HCT116 (cell line): ENCODE data around the gene DMD. TPM values are rescaled to one million over a fixed set of nuclear protein-coding genes. Genes with fewer than 3 reads are reported as not detected.

Source experiments
- ATAC-seq: fragments of 200-7000 bp; cut with Tn5 transposase; 2 replicates; pipeline ENCODE4 v1.9.1; 2020; ENCODE audit warnings: mild to moderate bottlenecking, moderate library complexity
- BruUV-seq: library from RNA; stranded (reverse); fragments of 400-500 nt; replicated peaks from 2 replicates; lab custom pipeline; 2021; lab: Mats Ljungman, UMichigan
- CTCF ChIA-PET: fragments of 300-600 bp; sonication (Branson Sonifier 250); formaldehyde crosslinking; loops from one replicate; lab custom pipeline; 2021; ENCODE audit warnings: antibody characterized with exemption; lab: Charles Lee
- POLR2A ChIA-PET: fragments of 300-600, 350-600 bp; sonication (Branson Sonifier 250); formaldehyde crosslinking; loops from one replicate; lab custom pipeline; 2021; ENCODE audit warnings: antibody characterized with exemption; lab: Charles Lee
- RAD21 ChIA-PET, 2 experiments: fragments of 300-600 bp; sonication (Branson Sonifier 250); formaldehyde crosslinking; loops; one replicate each; lab custom pipeline; 2023; ENCODE audit warnings: low total read pairs in 2 of 2; ENCODE audit not compliant: uncharacterized antibody in 2 of 2, unreplicated experiment in 2 of 2, low non-redundant PET in 1 of 2; lab: Charles Lee
- DNase-seq: peaks from one replicate; pipeline ENCODE4 v3.0.0-alpha.2; 2010; ENCODE audit warnings: low read depth, low spot score
- H2AFZ ChIP-seq: fragments of 200-600 bp; shearing (Covaris generic), sonication (generic); 2 replicates; pipeline ENCODE4 v1.6.1; 2017; ENCODE audit warnings: low read depth, mixed run types, mixed read lengths, antibody characterized with exemption, low read length; ENCODE audit not compliant: poor library complexity, severe bottlenecking
- H3K27ac ChIP-seq: 2 replicates; pipeline ENCODE4 v1.5.1; 2012; ENCODE audit warnings: low read depth, low read length
- H3K27me3 ChIP-seq: fragments of 200-600 bp; sonication (generic); 2 replicates; pipeline ENCODE4 v1.6.1; 2016; ENCODE audit warnings: mixed run types, low read length, mixed read lengths; ENCODE audit not compliant: insufficient read depth
- H3K36me3 ChIP-seq, 2 experiments: fragments of 200-500 bp in 1 of 2; fragments of 200-600 bp in 1 of 2; sonication (Bioruptor generic) in 1 of 2; sonication (generic) in 1 of 2; 2 replicates each; pipeline versions ENCODE4 v1.5.1 to v1.6.1; 2014 to 2016; ENCODE audit warnings: low read length in 2 of 2, inconsistent platforms in 1 of 2, mixed read lengths in 1 of 2, mixed run types in 1 of 2; ENCODE audit not compliant: insufficient read depth in 2 of 2, control insufficient read depth in 1 of 2
- H3K4me1 ChIP-seq, 2 experiments: fragments of 200-600 bp in 1 of 2; sonication (generic) in 1 of 2; 2 replicates each; pipeline versions ENCODE4 v1.5.1 to v1.6.1; 2012 to 2017; ENCODE audit warnings: low read length in 2 of 2, inconsistent platforms in 1 of 2, mild to moderate bottlenecking in 1 of 2, mixed read lengths in 1 of 2, mixed run types in 1 of 2, moderate library complexity in 1 of 2; ENCODE audit not compliant: insufficient read depth in 2 of 2, control insufficient read depth in 1 of 2
- H3K4me2 ChIP-seq: fragments of 200-600 bp; sonication (generic); 2 replicates; pipeline ENCODE4 v1.6.1; 2017; ENCODE audit warnings: mixed run types, low read length, mixed read lengths
- H3K4me3 ChIP-seq, 2 experiments: fragments of 200-600 bp in 1 of 2; sonication (generic) in 1 of 2; replicated peaks in 1 of 2; 2 replicates each; pipeline ENCODE4 v1.5.1; 2011 to 2016; ENCODE audit warnings: low read length in 2 of 2, control low read depth in 1 of 2, low read depth in 1 of 2, mild to moderate bottlenecking in 1 of 2, mixed read lengths in 1 of 2, mixed run types in 1 of 2
- H3K79me2 ChIP-seq: fragments of 200-600 bp; sonication (generic); 2 replicates; pipeline ENCODE4 v1.6.1; 2017; ENCODE audit warnings: mild to moderate bottlenecking, mixed run types, low read length, moderate library complexity, mixed read lengths; ENCODE audit not compliant: insufficient read depth
- H3K9ac ChIP-seq: fragments of 200-600 bp; sonication (generic); 2 replicates; pipeline ENCODE4 v1.6.1; 2016; ENCODE audit warnings: low read length, mixed read lengths
- H3K9me2 ChIP-seq: fragments of 200-600 bp; sonication (generic), shearing (Covaris generic); 2 replicates; pipeline ENCODE4 v1.6.1; 2017; ENCODE audit warnings: mixed run types, mild to moderate bottlenecking, moderate library complexity; ENCODE audit not compliant: insufficient read depth
- H3K9me3 ChIP-seq, 2 experiments: fragments of 200-500 bp in 1 of 2; fragments of 200-600 bp in 1 of 2; sonication (Bioruptor generic) in 1 of 2; sonication (generic) in 1 of 2; 2 replicates each; pipeline ENCODE4 v1.6.1; 2014 to 2017; ENCODE audit warnings: low read length in 2 of 2, mixed read lengths in 2 of 2, inconsistent platforms in 1 of 2, low read depth in 1 of 2, mild to moderate bottlenecking in 1 of 2, mixed run types in 1 of 2, moderate library complexity in 1 of 2; ENCODE audit not compliant: control insufficient read depth in 1 of 2, insufficient read depth in 1 of 2
- H4K20me1 ChIP-seq: fragments of 200-600 bp; sonication (generic), shearing (Covaris generic); 2 replicates; pipeline ENCODE4 v1.6.1; 2017; ENCODE audit warnings: mixed run types, mild to moderate bottlenecking, moderate library complexity; ENCODE audit not compliant: insufficient read depth
- CBX3 ChIP-seq: IDR thresholded peaks from 2 replicates; pipeline ENCODE4 v1.6.1; 2012; ENCODE audit warnings: low read depth
- CEBPB ChIP-seq: IDR thresholded peaks from 2 replicates; pipeline ENCODE4 v1.6.1; 2012; ENCODE audit warnings: low read depth
- EGR1 ChIP-seq: IDR thresholded peaks from 2 replicates; pipeline ENCODE4 v1.6.1; 2012; ENCODE audit warnings: low read depth
- ELF1 ChIP-seq: IDR thresholded peaks from 2 replicates; pipeline ENCODE4 v1.6.1; 2012; ENCODE audit warnings: low read depth, borderline replicate concordance
- EZH2 ChIP-seq: fragments of 200-600 bp; sonication (generic); IDR thresholded peaks from 2 replicates; pipeline ENCODE4 v1.6.1; 2017; ENCODE audit warnings: antibody characterized with exemption, mixed run types
- EZH2phosphoT487 ChIP-seq: fragments of 200-600 bp; IDR thresholded peaks from 2 replicates; pipeline ENCODE4 v1.6.1; 2018; ENCODE audit warnings: antibody characterized with exemption, borderline replicate concordance
- FOSL1 ChIP-seq: IDR thresholded peaks from 2 replicates; pipeline ENCODE4 v1.6.1; 2012; ENCODE audit warnings: low read depth
- JUND ChIP-seq: IDR thresholded peaks from 2 replicates; pipeline ENCODE4 v1.6.1; 2012
- POLR2A ChIP-seq: IDR thresholded peaks from 2 replicates; pipeline ENCODE4 v1.7.0; 2011; ENCODE audit warnings: borderline replicate concordance; ENCODE audit not compliant: insufficient read depth, insufficient read length; ENCODE audit errors: extremely low read depth
- POLR2AphosphoS5 ChIP-seq: IDR thresholded peaks from 2 replicates; pipeline ENCODE4 v1.6.1; 2011; ENCODE audit warnings: mild to moderate bottlenecking, low read depth, low read length, moderate library complexity
- RAD21 ChIP-seq: IDR thresholded peaks from 2 replicates; pipeline ENCODE4 v1.6.1; 2012; ENCODE audit warnings: low read depth, mild to moderate bottlenecking
- SP1 ChIP-seq: IDR thresholded peaks from 2 replicates; pipeline ENCODE4 v1.6.1; 2012; ENCODE audit warnings: low read depth
- SRF ChIP-seq: IDR thresholded peaks from 2 replicates; pipeline ENCODE4 v1.6.1; 2012; ENCODE audit warnings: low read depth
- TCF7L2 ChIP-seq: IDR thresholded peaks from 2 replicates; pipeline ENCODE4 v1.7.0; 2011; ENCODE audit warnings: borderline replicate concordance, inconsistent platforms; ENCODE audit not compliant: insufficient read depth, insufficient read length; ENCODE audit errors: extremely low read depth
- YY1 ChIP-seq: IDR thresholded peaks from 2 replicates; pipeline ENCODE4 v1.6.1; 2011; ENCODE audit warnings: low read length, low read depth, moderate library complexity, mild to moderate bottlenecking; ENCODE audit not compliant: insufficient replicate concordance; ENCODE audit errors: extremely low read depth
- ZFX ChIP-seq: fragments of 450-650 bp; IDR thresholded peaks from 2 replicates; pipeline ENCODE4 v1.6.1; 2017
- ZNF274 ChIP-seq: fragments of 200-500 bp; sonication (Bioruptor generic); IDR thresholded peaks from 2 replicates; pipeline ENCODE4 v1.6.1; 2014; ENCODE audit warnings: mild to moderate bottlenecking, low read depth, low read length, inconsistent platforms
- intact Hi-C: fragments of 100-400 bp; cut with micrococcal nuclease; formaldehyde crosslinking; loops from 2 replicates; pipeline ENCODE4 v1.10.0; 2022
- total RNA-seq: library from RNA; stranded (reverse); gene quantifications from one replicate; pipeline ENCODE4 v1.2.1, GENCODE V29; 2021; ENCODE audit not compliant: unreplicated experiment
- TF ChIP-seq, protein P1 (sequence below), 3 experiments: fragments of 200-600 bp in 1 of 3; sonication (generic) in 1 of 3; IDR thresholded peaks in 2 of 3; conservative IDR thresholded peaks in 1 of 3; 2 replicates each; pipeline ENCODE4 v1.5.1; 2012 to 2017; ENCODE audit warnings: low read depth in 2 of 3, low read length in 2 of 3, antibody characterized with exemption in 1 of 3, borderline replicate concordance in 1 of 3, control low read depth in 1 of 3, mild to moderate bottlenecking in 1 of 3, mixed read lengths in 1 of 3, mixed run types in 1 of 3, moderate library complexity in 1 of 3; ENCODE audit not compliant: insufficient read depth in 1 of 3
- TF ChIP-seq, protein P2 (sequence below): IDR thresholded peaks from 2 replicates; pipeline ENCODE4 v1.6.1; 2012; ENCODE audit warnings: low read depth
- TF ChIP-seq, protein P3 (sequence below): IDR thresholded peaks from 2 replicates; pipeline ENCODE4 v1.6.1; 2011; ENCODE audit warnings: mild to moderate bottlenecking, low read length, moderate library complexity; ENCODE audit not compliant: insufficient replicate concordance; ENCODE audit errors: extremely low read depth

DMD gene
- total RNA-seq, 1 experiment from 2014 or later: 0.05 TPM

DNA sequence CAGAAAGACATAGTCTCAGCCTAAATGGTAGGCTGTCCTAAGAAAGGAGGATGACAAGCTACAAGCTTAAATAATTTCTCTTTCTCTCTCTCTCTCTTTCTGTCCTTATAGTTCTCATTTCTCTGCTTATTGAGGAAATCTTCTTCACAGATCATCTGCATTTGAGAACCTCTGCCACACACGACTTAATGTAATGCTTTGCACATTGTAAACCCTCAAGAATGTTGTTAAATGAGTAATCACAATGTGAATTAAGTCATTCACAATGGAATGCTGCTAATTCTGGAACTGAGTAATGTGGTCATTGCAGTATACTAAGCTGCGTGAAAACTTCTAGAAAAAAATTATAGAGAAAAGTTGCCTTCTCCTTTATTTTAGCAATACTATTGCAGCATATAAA lies 1630.6 kb downstream of the DMD start:
- intact Hi-C loops: no loop called here
- Histone ChIP-seq H2AFZ (no peak overlapping the region), H3K4me3 (no peak overlapping the region), H4K20me1 (no peaks in the 10 kb centered on the region), H3K4me2 (no peak overlapping the region), H3K27me3 (no peaks in the 10 kb centered on the region), H3K4me1 (no peaks in the 10 kb centered on the region), H3K9ac (no peak overlapping the region), H3K27ac (no peak overlapping the region), H3K9me2 (no peaks in the 10 kb centered on the region), H3K36me3 (no peaks in the 10 kb centered on the region), H3K79me2 (no peaks in the 10 kb centered on the region), H3K9me3 (no peaks in the 10 kb centered on the region)
- no TSS peak for BruUV-seq
- ChIA-PET RAD21 (no interaction called here), CTCF (no interaction called here), POLR2A (no interaction called here)
- ATAC-seq (no peak), DNase-seq (no peak)
- no peak for TF ChIP-seq JUND
- TF ChIP-seq TCF7L2: no peak
- TF ChIP-seq, protein P1, sequence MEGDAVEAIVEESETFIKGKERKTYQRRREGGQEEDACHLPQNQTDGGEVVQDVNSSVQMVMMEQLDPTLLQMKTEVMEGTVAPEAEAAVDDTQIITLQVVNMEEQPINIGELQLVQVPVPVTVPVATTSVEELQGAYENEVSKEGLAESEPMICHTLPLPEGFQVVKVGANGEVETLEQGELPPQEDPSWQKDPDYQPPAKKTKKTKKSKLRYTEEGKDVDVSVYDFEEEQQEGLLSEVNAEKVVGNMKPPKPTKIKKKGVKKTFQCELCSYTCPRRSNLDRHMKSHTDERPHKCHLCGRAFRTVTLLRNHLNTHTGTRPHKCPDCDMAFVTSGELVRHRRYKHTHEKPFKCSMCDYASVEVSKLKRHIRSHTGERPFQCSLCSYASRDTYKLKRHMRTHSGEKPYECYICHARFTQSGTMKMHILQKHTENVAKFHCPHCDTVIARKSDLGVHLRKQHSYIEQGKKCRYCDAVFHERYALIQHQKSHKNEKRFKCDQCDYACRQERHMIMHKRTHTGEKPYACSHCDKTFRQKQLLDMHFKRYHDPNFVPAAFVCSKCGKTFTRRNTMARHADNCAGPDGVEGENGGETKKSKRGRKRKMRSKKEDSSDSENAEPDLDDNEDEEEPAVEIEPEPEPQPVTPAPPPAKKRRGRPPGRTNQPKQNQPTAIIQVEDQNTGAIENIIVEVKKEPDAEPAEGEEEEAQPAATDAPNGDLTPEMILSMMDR (IDR thresholded peaks at IDR 0.05 in 2 of 3, conservative IDR thresholded peaks at IDR 0.05 in 1 of 3; ENCODE audit: borderline replicate concordance in 1 of 3, insufficient read depth in 1 of 3, low read depth in 2 of 3, low read length in 2 of 3): no peak
- no peak for TF ChIP-seq SP1
- TF ChIP-seq EZH2phosphoT487: no peak
- TF ChIP-seq FOSL1: no peak
- no peak for TF ChIP-seq POLR2A
- TF ChIP-seq ZFX: no peak
- TF ChIP-seq RAD21: no peak
- TF ChIP-seq EZH2: no peak
- TF ChIP-seq, protein P2, sequence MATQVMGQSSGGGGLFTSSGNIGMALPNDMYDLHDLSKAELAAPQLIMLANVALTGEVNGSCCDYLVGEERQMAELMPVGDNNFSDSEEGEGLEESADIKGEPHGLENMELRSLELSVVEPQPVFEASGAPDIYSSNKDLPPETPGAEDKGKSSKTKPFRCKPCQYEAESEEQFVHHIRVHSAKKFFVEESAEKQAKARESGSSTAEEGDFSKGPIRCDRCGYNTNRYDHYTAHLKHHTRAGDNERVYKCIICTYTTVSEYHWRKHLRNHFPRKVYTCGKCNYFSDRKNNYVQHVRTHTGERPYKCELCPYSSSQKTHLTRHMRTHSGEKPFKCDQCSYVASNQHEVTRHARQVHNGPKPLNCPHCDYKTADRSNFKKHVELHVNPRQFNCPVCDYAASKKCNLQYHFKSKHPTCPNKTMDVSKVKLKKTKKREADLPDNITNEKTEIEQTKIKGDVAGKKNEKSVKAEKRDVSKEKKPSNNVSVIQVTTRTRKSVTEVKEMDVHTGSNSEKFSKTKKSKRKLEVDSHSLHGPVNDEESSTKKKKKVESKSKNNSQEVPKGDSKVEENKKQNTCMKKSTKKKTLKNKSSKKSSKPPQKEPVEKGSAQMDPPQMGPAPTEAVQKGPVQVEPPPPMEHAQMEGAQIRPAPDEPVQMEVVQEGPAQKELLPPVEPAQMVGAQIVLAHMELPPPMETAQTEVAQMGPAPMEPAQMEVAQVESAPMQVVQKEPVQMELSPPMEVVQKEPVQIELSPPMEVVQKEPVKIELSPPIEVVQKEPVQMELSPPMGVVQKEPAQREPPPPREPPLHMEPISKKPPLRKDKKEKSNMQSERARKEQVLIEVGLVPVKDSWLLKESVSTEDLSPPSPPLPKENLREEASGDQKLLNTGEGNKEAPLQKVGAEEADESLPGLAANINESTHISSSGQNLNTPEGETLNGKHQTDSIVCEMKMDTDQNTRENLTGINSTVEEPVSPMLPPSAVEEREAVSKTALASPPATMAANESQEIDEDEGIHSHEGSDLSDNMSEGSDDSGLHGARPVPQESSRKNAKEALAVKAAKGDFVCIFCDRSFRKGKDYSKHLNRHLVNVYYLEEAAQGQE: no peak
- no peak for TF ChIP-seq ELF1
- TF ChIP-seq ZNF274: no peak
- TF ChIP-seq SRF: no peak
- no peak for TF ChIP-seq POLR2AphosphoS5
- TF ChIP-seq CBX3: no peak
- TF ChIP-seq EGR1: no peak
- no peak for TF ChIP-seq YY1
- TF ChIP-seq, protein P3, sequence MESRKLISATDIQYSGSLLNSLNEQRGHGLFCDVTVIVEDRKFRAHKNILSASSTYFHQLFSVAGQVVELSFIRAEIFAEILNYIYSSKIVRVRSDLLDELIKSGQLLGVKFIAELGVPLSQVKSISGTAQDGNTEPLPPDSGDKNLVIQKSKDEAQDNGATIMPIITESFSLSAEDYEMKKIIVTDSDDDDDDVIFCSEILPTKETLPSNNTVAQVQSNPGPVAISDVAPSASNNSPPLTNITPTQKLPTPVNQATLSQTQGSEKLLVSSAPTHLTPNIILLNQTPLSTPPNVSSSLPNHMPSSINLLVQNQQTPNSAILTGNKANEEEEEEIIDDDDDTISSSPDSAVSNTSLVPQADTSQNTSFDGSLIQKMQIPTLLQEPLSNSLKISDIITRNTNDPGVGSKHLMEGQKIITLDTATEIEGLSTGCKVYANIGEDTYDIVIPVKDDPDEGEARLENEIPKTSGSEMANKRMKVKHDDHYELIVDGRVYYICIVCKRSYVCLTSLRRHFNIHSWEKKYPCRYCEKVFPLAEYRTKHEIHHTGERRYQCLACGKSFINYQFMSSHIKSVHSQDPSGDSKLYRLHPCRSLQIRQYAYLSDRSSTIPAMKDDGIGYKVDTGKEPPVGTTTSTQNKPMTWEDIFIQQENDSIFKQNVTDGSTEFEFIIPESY: no peak
- no peak for TF ChIP-seq CEBPB
